ENCODE data around the gene CTBP2. TPM values are rescaled to one million over a fixed set of nuclear protein-coding genes. Genes with fewer than 3 reads are reported as not detected.

CTBP2 gene
- total RNA-seq, 1 experiment from 2014 or later: 125 TPM

DNA sequence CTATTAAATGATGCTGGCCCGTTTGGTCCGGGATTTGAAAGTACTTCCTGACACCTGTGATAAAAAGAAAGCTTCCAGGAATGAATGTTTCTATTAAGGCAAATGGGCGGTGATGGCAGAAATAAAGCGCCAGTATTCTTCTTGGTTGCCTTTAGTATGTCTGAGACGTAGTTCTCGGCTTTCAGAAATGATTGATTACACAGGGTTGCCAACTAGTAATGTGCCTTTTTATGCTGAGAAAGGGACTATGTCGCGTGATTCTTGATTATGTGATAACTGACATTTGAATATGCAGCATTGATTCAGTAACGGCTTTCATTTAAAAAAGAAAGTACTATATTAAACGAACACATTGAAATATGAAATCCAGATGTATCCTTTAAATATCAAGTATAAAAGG is 204.5 kb downstream of the CTBP2 start:
- in situ Hi-C loops (cut with HindIII; ENCODE audit: low pct_unique_long_range_greater_than_20kb, low sequenced_read_pairs): no loop called here
- DNase-seq (ENCODE audit: low read depth, low spot score) (no peak), ATAC-seq (no peak)
- H3K4me1 ChIP-seq (ENCODE audit: control insufficient read depth, insufficient read depth, low read length): 0 out of 2 replicates have a peak, but pooled peaks cover 3% of the 10 kb centered on the region
- BruUV-seq (replicated peaks): no TSS peak
- no peaks in the 10 kb centered on the region for H3K9me3 ChIP-seq (ENCODE audit: control insufficient read depth, insufficient read depth, low read depth, low read length)
- H3K4me3 ChIP-seq (ENCODE audit: low read depth in 2 of 2, low read length in 2 of 2): no peak overlapping the region
- H3K36me3 ChIP-seq (ENCODE audit: control insufficient read depth, insufficient read depth, low read length): no peaks in the 10 kb centered on the region
- H3K27me3 ChIP-seq (ENCODE audit: control insufficient read depth, insufficient read depth, low read length): no peaks in the 10 kb centered on the region
- POLR2A ChIA-PET: no interaction called here
- CTCF ChIA-PET: no interaction called here
- intact Hi-C loops (cut with micrococcal nuclease; ENCODE audit: unreplicated experiment): no loop called here
- TF ChIP-seq POLR2AphosphoS5 (IDR thresholded peaks at IDR 0.05; ENCODE audit: low read depth, low read length) (no peak), TCF7L2 (IDR thresholded peaks at IDR 0.05; ENCODE audit: low read depth, low read length) (no peak), SIN3A (IDR thresholded peaks at IDR 0.05; ENCODE audit: borderline replicate concordance, insufficient read depth, low read depth, low read length) (no peak)
- TF ChIP-seq, protein P1, sequence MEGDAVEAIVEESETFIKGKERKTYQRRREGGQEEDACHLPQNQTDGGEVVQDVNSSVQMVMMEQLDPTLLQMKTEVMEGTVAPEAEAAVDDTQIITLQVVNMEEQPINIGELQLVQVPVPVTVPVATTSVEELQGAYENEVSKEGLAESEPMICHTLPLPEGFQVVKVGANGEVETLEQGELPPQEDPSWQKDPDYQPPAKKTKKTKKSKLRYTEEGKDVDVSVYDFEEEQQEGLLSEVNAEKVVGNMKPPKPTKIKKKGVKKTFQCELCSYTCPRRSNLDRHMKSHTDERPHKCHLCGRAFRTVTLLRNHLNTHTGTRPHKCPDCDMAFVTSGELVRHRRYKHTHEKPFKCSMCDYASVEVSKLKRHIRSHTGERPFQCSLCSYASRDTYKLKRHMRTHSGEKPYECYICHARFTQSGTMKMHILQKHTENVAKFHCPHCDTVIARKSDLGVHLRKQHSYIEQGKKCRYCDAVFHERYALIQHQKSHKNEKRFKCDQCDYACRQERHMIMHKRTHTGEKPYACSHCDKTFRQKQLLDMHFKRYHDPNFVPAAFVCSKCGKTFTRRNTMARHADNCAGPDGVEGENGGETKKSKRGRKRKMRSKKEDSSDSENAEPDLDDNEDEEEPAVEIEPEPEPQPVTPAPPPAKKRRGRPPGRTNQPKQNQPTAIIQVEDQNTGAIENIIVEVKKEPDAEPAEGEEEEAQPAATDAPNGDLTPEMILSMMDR (IDR thresholded peaks at IDR 0.05): no peak
- TF ChIP-seq, protein P2, sequence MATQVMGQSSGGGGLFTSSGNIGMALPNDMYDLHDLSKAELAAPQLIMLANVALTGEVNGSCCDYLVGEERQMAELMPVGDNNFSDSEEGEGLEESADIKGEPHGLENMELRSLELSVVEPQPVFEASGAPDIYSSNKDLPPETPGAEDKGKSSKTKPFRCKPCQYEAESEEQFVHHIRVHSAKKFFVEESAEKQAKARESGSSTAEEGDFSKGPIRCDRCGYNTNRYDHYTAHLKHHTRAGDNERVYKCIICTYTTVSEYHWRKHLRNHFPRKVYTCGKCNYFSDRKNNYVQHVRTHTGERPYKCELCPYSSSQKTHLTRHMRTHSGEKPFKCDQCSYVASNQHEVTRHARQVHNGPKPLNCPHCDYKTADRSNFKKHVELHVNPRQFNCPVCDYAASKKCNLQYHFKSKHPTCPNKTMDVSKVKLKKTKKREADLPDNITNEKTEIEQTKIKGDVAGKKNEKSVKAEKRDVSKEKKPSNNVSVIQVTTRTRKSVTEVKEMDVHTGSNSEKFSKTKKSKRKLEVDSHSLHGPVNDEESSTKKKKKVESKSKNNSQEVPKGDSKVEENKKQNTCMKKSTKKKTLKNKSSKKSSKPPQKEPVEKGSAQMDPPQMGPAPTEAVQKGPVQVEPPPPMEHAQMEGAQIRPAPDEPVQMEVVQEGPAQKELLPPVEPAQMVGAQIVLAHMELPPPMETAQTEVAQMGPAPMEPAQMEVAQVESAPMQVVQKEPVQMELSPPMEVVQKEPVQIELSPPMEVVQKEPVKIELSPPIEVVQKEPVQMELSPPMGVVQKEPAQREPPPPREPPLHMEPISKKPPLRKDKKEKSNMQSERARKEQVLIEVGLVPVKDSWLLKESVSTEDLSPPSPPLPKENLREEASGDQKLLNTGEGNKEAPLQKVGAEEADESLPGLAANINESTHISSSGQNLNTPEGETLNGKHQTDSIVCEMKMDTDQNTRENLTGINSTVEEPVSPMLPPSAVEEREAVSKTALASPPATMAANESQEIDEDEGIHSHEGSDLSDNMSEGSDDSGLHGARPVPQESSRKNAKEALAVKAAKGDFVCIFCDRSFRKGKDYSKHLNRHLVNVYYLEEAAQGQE (IDR thresholded peaks at IDR 0.05; ENCODE audit: insufficient read depth in 1 of 2, low read depth in 2 of 2, low read length in 1 of 2): no peak
- H3K27ac ChIP-seq (ENCODE audit: low read length): no peak overlapping the region

DNA sequence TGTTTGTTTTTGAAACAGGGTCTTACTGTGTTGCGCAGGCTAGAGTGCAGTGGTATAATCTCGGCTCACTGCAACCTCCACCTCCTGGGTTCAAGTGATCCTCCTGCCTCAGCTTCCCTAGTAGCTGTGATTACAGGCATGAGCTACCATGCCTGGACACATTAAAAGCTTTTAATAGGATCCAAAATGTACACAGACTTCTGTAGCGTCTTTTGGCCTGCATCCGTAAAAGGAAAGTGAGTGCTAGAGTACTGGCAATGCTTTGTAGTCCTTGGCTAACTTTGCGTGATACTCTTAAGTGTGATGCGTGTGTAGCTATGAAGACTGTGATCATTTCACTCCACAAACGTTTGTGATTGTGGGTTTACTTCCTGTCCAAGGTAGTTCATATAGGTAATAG is 205.1 kb downstream of the CTBP2 start:
- no TSS peak for BruUV-seq (replicated peaks)
- H3K9me3 ChIP-seq (ENCODE audit: control insufficient read depth, insufficient read depth, low read depth, low read length): no peaks in the 10 kb centered on the region
- no peak for TF ChIP-seq POLR2AphosphoS5 (IDR thresholded peaks at IDR 0.05; ENCODE audit: low read depth, low read length)
- TF ChIP-seq, protein P2 (IDR thresholded peaks at IDR 0.05; ENCODE audit: insufficient read depth in 1 of 2, low read depth in 2 of 2, low read length in 1 of 2): no peak
- TF ChIP-seq, protein P1 (IDR thresholded peaks at IDR 0.05): no peak
- no peak for TF ChIP-seq TCF7L2 (IDR thresholded peaks at IDR 0.05; ENCODE audit: low read depth, low read length)
- TF ChIP-seq SIN3A (IDR thresholded peaks at IDR 0.05; ENCODE audit: borderline replicate concordance, insufficient read depth, low read depth, low read length): no peak
- no peak overlapping the region for H3K4me3 ChIP-seq (ENCODE audit: low read depth in 2 of 2, low read length in 2 of 2)
- no peaks in the 10 kb centered on the region for H3K36me3 ChIP-seq (ENCODE audit: control insufficient read depth, insufficient read depth, low read length)
- no peak for ATAC-seq
- intact Hi-C loops (cut with micrococcal nuclease; ENCODE audit: unreplicated experiment) (no loop called here), in situ Hi-C loops (cut with HindIII; ENCODE audit: low pct_unique_long_range_greater_than_20kb, low sequenced_read_pairs) (no loop called here)
- ChIA-PET CTCF (interaction anchor here (0.6 kb wide), 1 partner anchor 117 kb away, joined by 6 read pairs; no protein-coding TSS in a partner anchor), POLR2A (no interaction called here)
- H3K27ac ChIP-seq (ENCODE audit: low read length): no peak overlapping the region
- 0 out of 2 replicates have a peak, but pooled peaks cover 3% of the 10 kb centered on the region for H3K4me1 ChIP-seq (ENCODE audit: control insufficient read depth, insufficient read depth, low read length)
- DNase-seq (ENCODE audit: low read depth, low spot score): no peak
- no peaks in the 10 kb centered on the region for H3K27me3 ChIP-seq (ENCODE audit: control insufficient read depth, insufficient read depth, low read length)

Data from Panc1 (cell line).